Transverse colon (tissue), 4 donors: ENCODE results near the gene COMP.

ENCODE experiments used
- CTCF ChIP-seq, 5 experiments: fragments of 200-600 bp in 3 of 5; fragments of 450-650 bp in 2 of 5; sonication (generic) in 3 of 5; IDR thresholded peaks; 1 replicate in 2 of 5; 2 replicates in 3 of 5; pipeline ENCODE4 v1.5.1; 2016 to 2017; ENCODE audit warnings: antibody characterized with exemption in 5 of 5, inconsistent platforms in 3 of 5, mild to moderate bottlenecking in 2 of 5, moderate library complexity in 1 of 5
- EP300 ChIP-seq: sonication (generic); formaldehyde crosslinking; IDR thresholded peaks from one replicate; pipeline ENCODE4 v1.6.1; 2017; ENCODE audit warnings: antibody characterized with exemption, low read depth
- POLR2A ChIP-seq: fragments of 450-650 bp; IDR thresholded peaks from one replicate; pipeline ENCODE4 v1.6.1; 2016; ENCODE audit warnings: antibody characterized with exemption, mild to moderate bottlenecking, moderate library complexity
- POLR2AphosphoS5 ChIP-seq, 3 donors: sonication (generic); formaldehyde crosslinking; IDR thresholded peaks; one replicate each; pipeline ENCODE4 v1.6.1; 2016; ENCODE audit warnings: antibody characterized with exemption in 3 of 3

GRCh38 chr19:18735752-18736151 lies 55.4 kb downstream of the COMP start:
- TF ChIP-seq CTCF (IDR thresholded peaks at IDR 0.05) (no peak), POLR2A (no peak), POLR2AphosphoS5 (IDR thresholded peaks at IDR 0.05) (no peak), EP300 (no peak)
